ENCODE data around the gene DENND1B. TPM values are rescaled to one million over a fixed set of nuclear protein-coding genes. Genes with fewer than 3 reads are reported as not detected.

The DENND1B gene
- total and polyA plus RNA-seq, 2 experiments from 2014 or later: 9.2 to 21.3 TPM

DNA sequence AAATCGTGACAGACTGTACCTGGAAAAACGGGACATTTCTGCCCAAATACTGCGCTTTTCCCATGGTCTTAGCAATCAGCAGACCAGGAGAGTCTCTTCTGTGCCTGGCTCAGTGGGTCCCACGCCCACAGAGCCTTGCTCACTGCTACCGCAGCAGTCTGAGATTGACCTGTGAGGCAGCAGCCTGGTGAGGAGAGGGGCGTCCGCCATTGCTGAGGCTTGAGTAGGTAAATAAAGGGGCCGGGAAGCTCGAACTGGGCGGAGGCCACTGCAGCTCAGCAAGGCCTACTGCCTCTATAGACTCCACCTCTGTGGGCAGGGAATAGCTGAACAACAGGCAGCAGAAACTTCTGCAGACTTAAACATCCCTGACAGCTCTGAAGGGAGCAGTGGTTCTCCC lies 203.1 kb downstream of the DENND1B start:
- H3K4me3 ChIP-seq: no peak overlapping the region
- H3K79me2 ChIP-seq (ENCODE audit: insufficient read depth): no peaks in the 10 kb centered on the region
- no peaks in the 10 kb centered on the region for H3K9me2 ChIP-seq (ENCODE audit: insufficient read depth)
- H3K9me3 ChIP-seq (ENCODE audit: low read depth): no peaks in the 10 kb centered on the region
- no peaks in the 10 kb centered on the region for H3K27me3 ChIP-seq (replicated peaks; ENCODE audit: insufficient read depth)
- H4K20me1 ChIP-seq (ENCODE audit: insufficient read depth): no peaks in the 10 kb centered on the region
- no peak overlapping the region for H3K9ac ChIP-seq
- no peak overlapping the region for H3K27ac ChIP-seq
- no peak overlapping the region for H3K4me2 ChIP-seq (ENCODE audit: unreplicated experiment)
- H2AFZ ChIP-seq: no peak overlapping the region
- TF ChIP-seq EZH2 (IDR thresholded peaks at IDR 0.05; ENCODE audit: insufficient read depth, poor library complexity, severe bottlenecking) (no peak), EZH2phosphoT487 (IDR thresholded peaks at IDR 0.05; ENCODE audit: insufficient read depth, low read depth) (no peak)
- no peaks in the 10 kb centered on the region for H3F3A ChIP-seq (ENCODE audit: insufficient read depth)
- no peaks in the 10 kb centered on the region for H3K4me1 ChIP-seq (ENCODE audit: insufficient read depth)
- H3K36me3 ChIP-seq (ENCODE audit: low read depth): peaks cover 12% of the 10 kb centered on the region; the same call in 1 of the 2 replicates
- in situ Hi-C loops (cut with MboI): no loop called here
- 88 to 93% methylated on average over 10 of the region's 10 CpGs for WGBS, 2 experiments (ENCODE audit: low coverage in 1 of 2, low lambda C conversion rate in 2 of 2, missing lambda C conversion rate in 2 of 2)
- no peak for DNase-seq

DNA sequence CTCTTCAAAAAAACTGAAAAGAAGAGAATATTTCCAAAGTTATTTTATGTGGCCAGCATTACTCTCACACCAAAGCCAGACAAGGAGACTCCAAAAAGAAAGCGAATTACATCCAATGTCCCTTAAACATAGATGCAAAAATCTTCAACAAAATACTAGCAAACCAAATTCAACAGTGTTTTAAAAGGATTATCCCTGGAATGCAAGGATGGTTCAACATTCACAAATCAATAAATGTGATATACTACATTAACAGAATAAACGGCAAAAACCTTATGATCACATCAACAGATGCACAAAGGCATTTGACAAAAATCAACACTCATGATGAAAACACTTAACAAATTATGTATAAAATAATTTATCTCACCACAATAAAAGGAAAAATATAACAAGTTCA lies 207.8 kb downstream of the DENND1B start:
- Histone ChIP-seq H4K20me1 (ENCODE audit: insufficient read depth) (no peaks in the 10 kb centered on the region), H3K4me1 (ENCODE audit: insufficient read depth) (no peaks in the 10 kb centered on the region), H3K9ac (no peak overlapping the region), H2AFZ (no peak overlapping the region), H3K27ac (no peak overlapping the region), H3K36me3 (ENCODE audit: low read depth) (peaks cover 13% of the 10 kb centered on the region; the same call in 1 of the 2 replicates), H3K9me2 (ENCODE audit: insufficient read depth) (no peaks in the 10 kb centered on the region; the same call in 1 of the 2 replicates), H3K4me2 (ENCODE audit: unreplicated experiment) (no peak overlapping the region), H3K9me3 (ENCODE audit: low read depth) (no peaks in the 10 kb centered on the region), H3K79me2 (ENCODE audit: insufficient read depth) (no peaks in the 10 kb centered on the region), H3K27me3 (replicated peaks; ENCODE audit: insufficient read depth) (no peaks in the 10 kb centered on the region), H3K4me3 (no peak overlapping the region), H3F3A (ENCODE audit: insufficient read depth) (no peaks in the 10 kb centered on the region)
- no peak for TF ChIP-seq EZH2phosphoT487 (IDR thresholded peaks at IDR 0.05; ENCODE audit: insufficient read depth, low read depth)
- no peak for TF ChIP-seq EZH2 (IDR thresholded peaks at IDR 0.05; ENCODE audit: insufficient read depth, poor library complexity, severe bottlenecking)
- peak; percentile 9 for DNase-seq
- WGBS, 2 experiments (ENCODE audit: low coverage in 1 of 2, low lambda C conversion rate in 2 of 2, missing lambda C conversion rate in 2 of 2): 96 to 99% methylated on average over 2 of the region's 2 CpGs
- in situ Hi-C loops (cut with MboI): no loop called here

DNA sequence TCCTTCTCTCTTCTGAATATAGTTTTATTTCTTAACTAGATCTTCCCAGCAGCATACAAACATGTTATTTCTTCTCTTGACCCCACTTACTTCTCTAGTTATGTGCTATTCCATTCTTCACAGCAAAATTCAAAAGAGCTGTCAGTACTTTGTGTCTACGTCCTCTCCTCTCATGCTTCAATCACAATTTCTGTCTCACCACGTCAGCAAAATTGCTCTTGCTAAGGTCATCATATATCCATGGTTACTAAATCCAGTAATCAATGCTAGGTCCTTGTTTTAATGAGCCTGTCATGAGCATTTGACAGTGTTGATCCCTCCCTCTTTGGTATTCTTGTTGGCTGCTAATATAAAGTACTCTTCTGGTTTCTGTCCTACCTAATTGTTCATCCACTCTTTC lies 214.2 kb downstream of the DENND1B start:
- H2AFZ ChIP-seq: no peak overlapping the region
- no peaks in the 10 kb centered on the region for H3K36me3 ChIP-seq (ENCODE audit: low read depth)
- WGBS, 2 experiments (ENCODE audit: low coverage in 1 of 2, low lambda C conversion rate in 2 of 2, missing lambda C conversion rate in 2 of 2): 95 to 98% methylated on average over 2 of the region's 2 CpGs
- no peaks in the 10 kb centered on the region for H3K79me2 ChIP-seq (ENCODE audit: insufficient read depth)
- H3K27ac ChIP-seq: no peak overlapping the region
- DNase-seq: no peak
- no peak for TF ChIP-seq EZH2phosphoT487 (IDR thresholded peaks at IDR 0.05; ENCODE audit: insufficient read depth, low read depth)
- TF ChIP-seq EZH2 (IDR thresholded peaks at IDR 0.05; ENCODE audit: insufficient read depth, poor library complexity, severe bottlenecking): no peak
- no peak overlapping the region for H3K4me3 ChIP-seq
- in situ Hi-C loops (cut with MboI): no loop called here
- H3K9me2 ChIP-seq (ENCODE audit: insufficient read depth): no peaks in the 10 kb centered on the region; the same call in 1 of the 2 replicates
- no peaks in the 10 kb centered on the region for H3F3A ChIP-seq (ENCODE audit: insufficient read depth)
- no peak overlapping the region for H3K9ac ChIP-seq
- peaks cover 8% of the 10 kb centered on the region for H3K4me1 ChIP-seq (ENCODE audit: insufficient read depth)
- no peaks in the 10 kb centered on the region for H4K20me1 ChIP-seq (ENCODE audit: insufficient read depth)
- no peaks in the 10 kb centered on the region for H3K9me3 ChIP-seq (ENCODE audit: low read depth)
- H3K4me2 ChIP-seq (ENCODE audit: unreplicated experiment): no peak overlapping the region
- no peaks in the 10 kb centered on the region for H3K27me3 ChIP-seq (replicated peaks; ENCODE audit: insufficient read depth)

DNA sequence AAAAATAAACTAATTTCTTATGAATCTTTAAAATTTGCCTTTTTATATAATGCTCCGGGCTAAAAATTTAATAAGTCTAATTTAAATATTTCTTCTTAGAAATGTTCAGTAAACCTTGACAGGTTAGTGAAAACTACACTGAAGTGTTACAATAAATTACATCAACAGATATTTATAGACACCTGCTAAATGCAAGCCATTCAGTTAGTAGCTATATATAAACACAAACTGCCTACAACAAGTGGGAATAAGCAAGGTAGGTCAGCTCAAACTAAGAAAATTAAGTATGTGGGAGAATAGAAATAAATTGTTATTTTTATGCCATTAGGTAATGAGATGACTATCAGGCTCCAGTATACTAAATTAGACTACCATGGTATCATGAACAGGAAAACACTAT lies 215.6 kb downstream of the DENND1B start:
- no peak for TF ChIP-seq EZH2phosphoT487 (IDR thresholded peaks at IDR 0.05; ENCODE audit: insufficient read depth, low read depth)
- no peak for TF ChIP-seq EZH2 (IDR thresholded peaks at IDR 0.05; ENCODE audit: insufficient read depth, poor library complexity, severe bottlenecking)
- H2AFZ ChIP-seq: no peak overlapping the region
- H3K79me2 ChIP-seq (ENCODE audit: insufficient read depth): no peaks in the 10 kb centered on the region
- no peak overlapping the region for H3K4me3 ChIP-seq
- H3K27ac ChIP-seq: no peak overlapping the region
- in situ Hi-C loops (cut with MboI): no loop called here
- H3F3A ChIP-seq (ENCODE audit: insufficient read depth): no peaks in the 10 kb centered on the region
- H3K27me3 ChIP-seq (replicated peaks; ENCODE audit: insufficient read depth): no peaks in the 10 kb centered on the region
- H4K20me1 ChIP-seq (ENCODE audit: insufficient read depth): no peaks in the 10 kb centered on the region
- H3K4me2 ChIP-seq (ENCODE audit: unreplicated experiment): no peak overlapping the region
- DNase-seq: no peak
- 90 to 96% methylated on average over 1 of the region's 1 CpG for WGBS, 2 experiments (ENCODE audit: low coverage in 1 of 2, low lambda C conversion rate in 2 of 2, missing lambda C conversion rate in 2 of 2)
- no peaks in the 10 kb centered on the region for H3K36me3 ChIP-seq (ENCODE audit: low read depth)
- H3K9me2 ChIP-seq (ENCODE audit: insufficient read depth): no peaks in the 10 kb centered on the region; the same call in 1 of the 2 replicates
- H3K4me1 ChIP-seq (ENCODE audit: insufficient read depth): peaks cover 8% of the 10 kb centered on the region
- no peaks in the 10 kb centered on the region for H3K9me3 ChIP-seq (ENCODE audit: low read depth)
- H3K9ac ChIP-seq: no peak overlapping the region

DNA sequence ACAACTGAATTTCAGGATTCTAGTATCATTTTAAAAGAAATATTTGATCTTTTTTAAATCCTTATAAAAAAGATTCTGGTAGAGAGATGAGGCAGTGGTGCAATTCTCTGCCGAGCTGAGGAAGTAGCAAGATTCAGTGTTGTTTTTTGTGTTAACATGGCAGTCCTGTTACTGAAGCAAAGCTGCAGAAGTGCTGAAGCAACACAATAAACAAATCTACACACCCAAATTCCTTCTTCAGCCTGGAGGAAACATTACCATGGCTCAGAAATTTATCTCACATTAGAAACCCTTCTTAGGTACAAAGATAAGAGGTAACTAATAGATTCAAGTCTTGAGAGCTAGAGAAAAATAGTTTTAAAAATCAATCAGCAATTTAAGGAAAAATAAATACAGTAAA lies 216.0 kb downstream of the DENND1B start:
- Histone ChIP-seq H3K9ac (no peak overlapping the region), H3K9me2 (ENCODE audit: insufficient read depth) (no peaks in the 10 kb centered on the region; the same call in 1 of the 2 replicates), H4K20me1 (ENCODE audit: insufficient read depth) (no peaks in the 10 kb centered on the region), H2AFZ (no peak overlapping the region), H3K4me1 (ENCODE audit: insufficient read depth) (peaks cover 8% of the 10 kb centered on the region), H3K4me2 (ENCODE audit: unreplicated experiment) (no peak overlapping the region), H3K4me3 (no peak overlapping the region), H3K9me3 (ENCODE audit: low read depth) (no peaks in the 10 kb centered on the region), H3K27ac (no peak overlapping the region), H3F3A (ENCODE audit: insufficient read depth) (no peaks in the 10 kb centered on the region), H3K36me3 (ENCODE audit: low read depth) (no peaks in the 10 kb centered on the region), H3K79me2 (ENCODE audit: insufficient read depth) (no peaks in the 10 kb centered on the region), H3K27me3 (replicated peaks; ENCODE audit: insufficient read depth) (no peaks in the 10 kb centered on the region)
- WGBS, 2 experiments (ENCODE audit: low coverage in 1 of 2, low lambda C conversion rate in 2 of 2, missing lambda C conversion rate in 2 of 2): 60 to 81% methylated on average over 1 of the region's 1 CpG
- TF ChIP-seq EZH2 (IDR thresholded peaks at IDR 0.05; ENCODE audit: insufficient read depth, poor library complexity, severe bottlenecking) (no peak), EZH2phosphoT487 (IDR thresholded peaks at IDR 0.05; ENCODE audit: insufficient read depth, low read depth) (no peak)
- in situ Hi-C loops (cut with MboI): no loop called here
- DNase-seq: no peak
